ENCODE data around the gene DNAJB4.
"Not testable (repeated sequence)": the region's sequence is repeated elsewhere in the genome, so short reads cannot be mapped to it uniquely, and the experiment has no call there.

DNAJB4 gene

GRCh38 chr1:78040484-78041089, 35.8 kb downstream of the DNAJB4 start:
- no peak for DNase-seq

DNA sequence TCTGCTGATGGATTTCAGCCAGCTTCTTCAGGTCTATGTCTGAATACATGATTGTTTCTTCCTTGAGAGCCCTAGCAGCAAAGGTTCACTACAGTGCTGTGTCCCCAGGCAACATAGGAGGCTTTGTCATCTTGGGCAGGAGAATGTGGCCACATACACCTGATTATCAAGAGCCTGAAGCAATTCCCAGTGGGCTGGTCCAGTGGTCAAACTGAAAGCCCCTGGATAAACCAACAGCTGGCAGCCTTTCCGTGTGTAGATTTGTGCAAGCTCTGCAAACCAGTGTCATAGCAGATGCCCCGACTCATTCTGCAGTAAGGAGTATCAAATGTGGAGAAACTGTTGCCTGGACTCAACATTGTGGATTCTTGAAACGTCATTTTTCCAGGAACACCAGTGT, 38.7 kb downstream of the DNAJB4 start:
- no peak for DNase-seq

DNA sequence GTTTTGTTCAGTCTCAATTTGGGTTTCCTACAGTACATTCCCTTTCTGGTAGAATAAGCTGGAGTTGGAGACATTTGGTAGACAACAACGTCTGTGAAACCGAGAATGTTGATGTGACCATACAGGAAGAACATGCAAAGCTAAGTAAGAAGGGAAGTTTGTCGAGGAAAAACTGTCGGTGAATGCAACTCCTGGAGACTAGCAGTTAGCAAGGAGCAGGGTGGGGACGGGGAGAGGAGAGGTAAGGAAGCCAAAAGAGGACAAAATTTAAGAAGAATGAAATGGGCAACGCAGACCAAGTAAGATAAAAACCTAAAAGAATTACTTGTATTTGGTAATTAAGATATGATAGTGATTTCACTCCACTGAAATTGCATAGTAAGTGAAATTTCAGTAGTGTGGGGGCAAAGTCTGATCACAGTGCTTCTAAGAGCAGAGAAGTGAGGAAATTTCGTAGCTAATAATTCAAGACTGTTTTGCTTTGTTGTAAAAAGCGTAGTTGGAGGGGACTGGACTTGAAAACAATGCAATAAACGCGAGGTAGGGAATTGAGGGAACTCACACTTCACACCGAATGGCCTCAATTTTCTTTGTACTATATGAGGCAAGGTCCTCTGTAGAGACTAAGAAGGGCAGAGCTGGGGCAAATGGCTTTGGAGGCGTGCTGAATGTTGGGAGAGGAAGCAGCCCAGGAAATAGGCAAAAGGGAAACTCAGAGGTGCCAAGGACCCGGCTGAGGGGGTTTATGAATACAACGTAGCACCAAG, 40.2 kb downstream of the DNAJB4 start:
- DNase-seq = no peak

DNA sequence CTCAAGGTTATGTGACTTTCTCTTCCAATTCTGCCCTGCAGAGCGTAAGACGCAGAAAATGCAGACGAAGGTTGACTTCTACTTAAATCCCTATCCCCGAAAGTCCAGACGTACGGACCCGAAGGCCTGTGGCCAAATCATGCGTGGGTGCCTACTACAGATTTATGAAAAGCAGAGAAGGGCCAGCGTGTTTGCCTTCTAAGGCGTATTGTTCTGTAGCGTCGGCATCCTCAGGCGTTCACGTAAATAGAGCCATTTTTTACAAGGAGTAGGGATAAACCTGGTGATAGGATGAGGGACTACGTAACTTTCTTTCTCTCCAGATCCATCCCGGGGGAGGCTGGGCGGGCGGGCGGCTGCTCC, 40.8 kb downstream of the DNAJB4 start:
- DNase-seq = no peak

- DNase-seq = peak in 3 of 6 experiments; percentile 9 to 19 (median 17)
Observed at GRCh38 chr1:78045926-78046778, 41.4 kb downstream of the DNAJB4 start, which contains the start of gene GIPC2. GIPC2 (plus strand) TSS chr1:78045966; CDS start chr1:78046095, 129 bp downstream.

- no peak for DNase-seq
Observed at GRCh38 chr1:78047106-78047505, 42.4 kb downstream of the DNAJB4 start.

DNA sequence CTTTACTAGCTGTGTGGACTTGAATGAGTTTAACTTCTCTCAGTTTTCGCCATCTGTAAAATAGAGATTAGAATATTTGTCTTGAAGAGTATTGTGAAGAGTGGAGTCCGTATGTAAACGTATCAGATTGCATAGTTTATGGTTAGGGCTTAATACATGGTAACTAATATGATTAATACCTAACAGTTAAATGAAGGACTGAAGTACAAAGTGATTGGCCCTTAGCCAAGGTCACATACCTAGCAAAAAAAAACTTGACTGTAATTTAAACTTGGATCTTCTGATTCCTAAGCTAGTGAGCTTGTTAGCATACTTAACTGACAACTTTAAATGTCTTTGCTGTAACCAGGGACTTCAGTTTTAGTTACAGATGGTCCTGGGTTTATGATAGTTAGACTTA, 42.9 kb downstream of the DNAJB4 start:
- DNase-seq = no peak

- DNase-seq = no peak
Observed at GRCh38 chr1:78048446-78048845, 43.7 kb downstream of the DNAJB4 start.

- DNase-seq = no peak
Observed at GRCh38 chr1:78049396-78049795, 44.7 kb downstream of the DNAJB4 start.

DNA sequence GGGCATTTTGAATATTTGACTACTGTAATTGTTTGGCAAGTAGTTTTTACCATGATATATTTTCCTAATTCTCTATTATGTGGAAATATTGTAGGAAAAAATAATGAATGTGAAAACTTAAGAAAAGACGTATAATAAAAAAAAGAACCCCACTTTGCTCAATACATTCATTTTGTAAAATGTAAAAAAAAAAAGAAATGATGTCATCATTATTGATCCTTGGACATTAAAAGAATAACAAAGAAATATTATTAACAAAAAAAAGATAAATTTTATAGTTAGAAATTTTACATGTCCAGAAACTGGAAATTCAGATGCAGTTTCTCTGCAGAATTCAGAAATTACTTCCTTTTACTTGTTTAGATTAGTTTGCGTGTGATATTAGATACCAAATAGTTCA, 46.3 kb downstream of the DNAJB4 start:
- DNase-seq = no peak

DNA sequence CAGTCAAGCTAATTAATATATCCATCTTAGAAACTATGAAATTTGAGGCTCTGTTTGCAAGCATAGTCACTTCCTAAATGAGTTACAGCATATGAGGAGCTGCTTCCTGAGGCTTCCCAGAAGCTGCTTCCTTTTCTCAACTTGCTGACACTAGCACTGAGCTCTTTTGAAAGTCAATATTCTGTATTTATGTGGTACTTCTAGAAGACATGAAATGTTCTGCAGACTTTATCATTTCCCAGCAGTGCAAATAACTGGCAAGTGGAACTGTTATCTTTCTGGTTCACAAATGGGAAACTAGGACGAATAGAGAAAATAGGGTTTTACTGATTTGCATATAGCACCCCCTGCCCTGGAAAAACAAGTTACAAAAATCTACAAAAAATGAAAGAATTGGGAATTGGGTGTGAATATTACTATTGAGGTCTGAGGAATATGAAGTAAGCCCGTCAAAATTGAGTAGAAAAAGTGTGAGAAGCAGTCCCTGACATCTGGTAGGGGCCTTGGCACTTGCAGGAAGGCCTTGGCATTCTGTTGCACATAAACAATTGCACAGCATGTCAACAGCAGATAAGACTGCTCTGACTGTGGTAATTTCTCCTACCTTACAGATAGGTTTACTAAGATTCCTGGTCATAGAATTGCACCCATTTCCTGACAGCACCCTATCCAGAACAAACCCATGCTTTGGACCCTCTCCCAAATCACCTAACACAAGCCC, 48.1 kb downstream of the DNAJB4 start:
- DNase-seq = no peak

DNA sequence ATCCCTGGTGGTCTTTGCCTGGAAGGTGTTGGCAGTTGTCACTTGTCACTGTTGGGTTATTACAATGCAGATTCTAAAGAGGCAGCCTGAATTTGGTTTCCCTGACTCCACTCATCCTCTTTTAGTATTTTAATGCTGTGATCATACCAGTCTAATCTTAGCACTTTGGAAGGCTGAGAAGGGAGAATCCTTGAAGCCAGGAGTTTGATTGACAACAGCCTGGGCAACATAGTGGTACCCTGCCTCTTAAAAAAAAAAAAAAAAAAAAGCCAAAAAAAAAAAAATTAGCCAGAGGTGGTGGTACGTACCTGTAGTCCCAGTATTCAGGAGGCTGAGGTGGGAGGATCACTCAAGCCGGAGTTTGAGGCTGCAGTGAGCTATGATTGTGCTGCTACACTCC, 48.8 kb downstream of the DNAJB4 start:
- no peak for DNase-seq

GRCh38 chr1:78054559-78054958, 49.8 kb downstream of the DNAJB4 start:
- DNase-seq = no peak

GRCh38 chr1:78054972-78055371, 50.2 kb downstream of the DNAJB4 start:
- no peak for DNase-seq

DNA sequence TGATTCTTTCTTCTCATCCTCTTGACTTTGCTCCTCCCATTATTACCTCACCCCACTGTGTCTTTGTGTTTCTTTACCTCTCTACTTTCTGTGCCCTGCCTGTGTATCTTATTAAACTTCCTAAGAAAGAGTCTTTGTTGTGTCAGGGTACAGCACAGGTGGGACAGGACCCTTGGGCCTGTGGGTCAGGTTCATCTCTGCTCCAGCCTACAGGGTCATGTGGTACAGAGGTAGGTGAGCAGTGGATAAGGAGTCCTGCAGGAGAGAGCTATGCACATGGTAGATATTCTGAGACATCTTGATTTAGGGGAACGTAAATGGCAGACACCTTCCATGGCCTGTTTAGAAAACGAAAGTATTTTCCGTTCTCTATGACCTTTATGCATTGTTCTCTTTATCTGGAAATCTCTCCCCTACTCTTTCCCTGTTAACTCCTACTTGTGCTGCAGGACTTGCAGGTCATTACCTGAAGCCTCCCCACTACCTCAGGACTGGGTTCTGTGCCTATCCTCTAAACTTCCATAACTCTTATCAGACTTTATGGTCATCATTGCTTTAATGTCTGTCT, 50.9 kb downstream of the DNAJB4 start:
- DNase-seq = no peak

DNA sequence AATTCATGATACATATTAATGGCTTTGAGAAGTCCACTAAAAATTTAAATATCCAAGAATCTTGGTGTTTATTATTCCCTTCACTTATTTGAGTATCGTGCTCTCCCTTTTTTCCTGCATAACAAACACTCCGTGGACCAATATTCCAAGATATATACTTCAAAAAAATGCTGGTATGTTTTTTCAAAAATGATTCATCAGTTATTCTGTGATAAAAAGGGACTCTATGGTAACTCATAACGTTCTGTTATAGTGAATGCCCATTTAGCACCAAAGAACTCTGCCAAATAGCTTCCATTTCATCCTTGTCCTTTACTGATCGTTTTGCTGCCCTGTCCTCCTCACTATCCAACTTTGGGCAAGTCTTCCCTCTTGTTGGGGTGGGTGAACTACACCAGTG, 53.9 kb downstream of the DNAJB4 start:
- no peak for DNase-seq

GRCh38 chr1:78060857-78061563, 56.3 kb downstream of the DNAJB4 start:
- DNase-seq = no peak

DNA sequence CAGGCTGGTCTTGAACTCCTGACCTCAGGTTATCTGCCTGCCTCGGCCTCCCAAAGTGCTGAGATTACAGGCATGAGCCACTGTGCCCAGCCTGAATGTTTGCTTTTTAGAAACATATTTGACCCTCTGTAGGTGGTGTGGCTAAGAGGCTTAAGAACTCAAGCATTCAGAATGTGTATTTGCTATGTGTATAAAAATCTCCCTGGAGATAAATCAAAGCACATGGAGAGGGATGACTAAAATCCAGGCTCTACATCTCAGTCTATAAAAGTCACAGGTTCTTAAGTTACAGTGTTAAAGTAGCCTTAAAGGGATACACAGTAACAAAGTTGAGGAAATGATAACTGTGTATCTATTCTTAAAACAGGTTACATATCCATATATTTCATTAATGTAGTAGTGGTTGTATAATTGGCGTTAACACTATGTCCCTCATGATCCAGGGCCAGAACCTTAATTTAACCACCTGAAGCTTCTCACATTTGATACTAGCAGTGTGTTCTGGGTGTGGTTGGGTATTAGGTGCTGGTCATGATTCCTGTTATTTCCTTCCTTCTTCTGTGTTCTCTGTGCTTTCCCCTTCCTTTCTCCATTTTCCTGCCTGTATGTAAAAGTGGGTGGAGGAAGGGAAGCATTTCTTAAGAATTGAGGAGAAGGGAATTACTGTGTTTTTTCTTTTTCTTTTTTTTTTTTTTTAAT, 57.2 kb downstream of the DNAJB4 start:
- no peak for DNase-seq

DNA sequence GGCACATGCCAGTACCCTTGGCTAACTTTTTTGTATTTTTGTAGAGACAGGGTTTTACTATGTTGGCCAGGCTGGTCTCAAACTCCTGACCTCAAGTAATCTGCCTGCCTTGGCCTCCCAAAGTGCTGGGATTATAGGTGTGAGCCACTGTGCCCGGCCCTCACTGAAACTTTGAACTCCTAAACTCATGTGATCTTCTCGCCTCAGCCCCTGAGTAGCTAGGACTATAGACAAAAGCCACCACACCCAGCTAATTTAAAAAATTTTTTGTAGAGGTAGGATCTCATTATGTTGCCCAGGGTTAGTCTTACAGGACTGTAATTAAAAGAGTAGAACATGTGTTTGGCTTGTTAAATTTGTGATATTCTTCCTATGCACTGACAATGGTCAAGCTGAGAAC, 60.1 kb downstream of the DNAJB4 start:
- DNase-seq = not testable (repeated sequence)

All from stimulated activated naive CD4-positive, alpha-beta T cell (primary cell).